ENCODE results near the gene NECAB3.

NECAB3 gene

GRCh38 chr20:33672426-33673113 lies 1.7 kb downstream of the NECAB3 start:
- no peaks in the 10 kb centered on the region for H3K9me3 ChIP-seq (ENCODE audit: control insufficient read depth, insufficient read depth, low read length)
- H3K4me3 ChIP-seq (ENCODE audit: low read depth, low read length), result peak overlapping the region; percentile 72
- H3K36me3 ChIP-seq (ENCODE audit: control insufficient read depth, insufficient read depth, low read length), result peaks cover 19% of the 10 kb centered on the region

GRCh38 chr20:33671573-33672288 lies 2.5 kb downstream of the NECAB3 start:
- H3K36me3 ChIP-seq (ENCODE audit: control insufficient read depth, insufficient read depth, low read length), result peaks cover 11% of the 10 kb centered on the region
- H3K9me3 ChIP-seq (ENCODE audit: control insufficient read depth, insufficient read depth, low read length), result no peaks in the 10 kb centered on the region
- H3K4me1 ChIP-seq (ENCODE audit: control insufficient read depth, insufficient read depth, low read length), result peaks cover 4% of the 10 kb centered on the region
- H3K27me3 ChIP-seq (ENCODE audit: control insufficient read depth, insufficient read depth, low read length), result no peaks in the 10 kb centered on the region
- no peak overlapping the region for H3K9ac ChIP-seq (ENCODE audit: low read depth, low read length)
- no peak overlapping the region for H3K4me3 ChIP-seq (ENCODE audit: low read depth, low read length)

More at GRCh38 chr20:33672426-33673113, 1.7 kb downstream of the NECAB3 start:
- Histone ChIP-seq H3K9ac (ENCODE audit: low read depth, low read length) (no peak overlapping the region), H3K27me3 (ENCODE audit: control insufficient read depth, insufficient read depth, low read length) (no peaks in the 10 kb centered on the region), H3K4me1 (ENCODE audit: control insufficient read depth, insufficient read depth, low read length) (peaks cover 4% of the 10 kb centered on the region)

GRCh38 chr20:33670715-33671499 lies 3.3 kb downstream of the NECAB3 start:
- H3K36me3 ChIP-seq (ENCODE audit: control insufficient read depth, insufficient read depth, low read length), result peaks cover 9% of the 10 kb centered on the region
- H3K4me1 ChIP-seq (ENCODE audit: control insufficient read depth, insufficient read depth, low read length), result peaks cover 8% of the 10 kb centered on the region
- H3K9ac ChIP-seq (ENCODE audit: low read depth, low read length), result no peak overlapping the region
- no peaks in the 10 kb centered on the region for H3K9me3 ChIP-seq (ENCODE audit: control insufficient read depth, insufficient read depth, low read length)
- H3K4me3 ChIP-seq (ENCODE audit: low read depth, low read length), result no peak overlapping the region
- no peaks in the 10 kb centered on the region for H3K27me3 ChIP-seq (ENCODE audit: control insufficient read depth, insufficient read depth, low read length)

- Histone ChIP-seq H3K4me1 (ENCODE audit: control insufficient read depth, insufficient read depth, low read length) (peaks cover 8% of the 10 kb centered on the region), H3K36me3 (ENCODE audit: control insufficient read depth, insufficient read depth, low read length) (peaks cover 9% of the 10 kb centered on the region), H3K27me3 (ENCODE audit: control insufficient read depth, insufficient read depth, low read length) (no peaks in the 10 kb centered on the region), H3K9ac (ENCODE audit: low read depth, low read length) (no peak overlapping the region), H3K4me3 (ENCODE audit: low read depth, low read length) (no peak overlapping the region), H3K9me3 (ENCODE audit: control insufficient read depth, insufficient read depth, low read length) (no peaks in the 10 kb centered on the region)
Measured at GRCh38 chr20:33669873-33670640, 4.2 kb downstream of the NECAB3 start.

- H3K4me1 ChIP-seq (ENCODE audit: control insufficient read depth, insufficient read depth, low read length), result peaks cover 8% of the 10 kb centered on the region
- peaks cover 9% of the 10 kb centered on the region for H3K36me3 ChIP-seq (ENCODE audit: control insufficient read depth, insufficient read depth, low read length)
- H3K9me3 ChIP-seq (ENCODE audit: control insufficient read depth, insufficient read depth, low read length), result no peaks in the 10 kb centered on the region
- H3K9ac ChIP-seq (ENCODE audit: low read depth, low read length), result no peak overlapping the region
- no peak overlapping the region for H3K4me3 ChIP-seq (ENCODE audit: low read depth, low read length)
- no peaks in the 10 kb centered on the region for H3K27me3 ChIP-seq (ENCODE audit: control insufficient read depth, insufficient read depth, low read length)
Measured at GRCh38 chr20:33669224-33669623, 5.0 kb downstream of the NECAB3 start.

- no peaks in the 10 kb centered on the region for H3K27me3 ChIP-seq (ENCODE audit: control insufficient read depth, insufficient read depth, low read length)
- H3K9me3 ChIP-seq (ENCODE audit: control insufficient read depth, insufficient read depth, low read length), result no peaks in the 10 kb centered on the region
- H3K4me3 ChIP-seq (ENCODE audit: low read depth, low read length), result no peak overlapping the region
- H3K9ac ChIP-seq (ENCODE audit: low read depth, low read length), result no peak overlapping the region
- H3K4me1 ChIP-seq (ENCODE audit: control insufficient read depth, insufficient read depth, low read length), result peaks cover 8% of the 10 kb centered on the region
- peaks cover 9% of the 10 kb centered on the region for H3K36me3 ChIP-seq (ENCODE audit: control insufficient read depth, insufficient read depth, low read length)
Measured at GRCh38 chr20:33668466-33669155, 5.6 kb downstream of the NECAB3 start.

- Histone ChIP-seq H3K9ac (ENCODE audit: low read depth, low read length) (peak overlapping the region; percentile 60), H3K36me3 (ENCODE audit: control insufficient read depth, insufficient read depth, low read length) (peaks cover 9% of the 10 kb centered on the region), H3K4me3 (ENCODE audit: low read depth, low read length) (peak overlapping the region; percentile 79), H3K27me3 (ENCODE audit: control insufficient read depth, insufficient read depth, low read length) (no peaks in the 10 kb centered on the region), H3K4me1 (ENCODE audit: control insufficient read depth, insufficient read depth, low read length) (peaks cover 4% of the 10 kb centered on the region), H3K9me3 (ENCODE audit: control insufficient read depth, insufficient read depth, low read length) (no peaks in the 10 kb centered on the region)
Measured at GRCh38 chr20:33667676-33668465, 6.4 kb downstream of the NECAB3 start.

GRCh38 chr20:33667245-33667675 lies 7.0 kb downstream of the NECAB3 start:
- Histone ChIP-seq H3K4me3 (ENCODE audit: low read depth, low read length) (peak overlapping the region; percentile 79), H3K9me3 (ENCODE audit: control insufficient read depth, insufficient read depth, low read length) (no peaks in the 10 kb centered on the region), H3K9ac (ENCODE audit: low read depth, low read length) (peak overlapping the region; percentile 60), H3K4me1 (ENCODE audit: control insufficient read depth, insufficient read depth, low read length) (peaks cover 6% of the 10 kb centered on the region), H3K27me3 (ENCODE audit: control insufficient read depth, insufficient read depth, low read length) (no peaks in the 10 kb centered on the region), H3K36me3 (ENCODE audit: control insufficient read depth, insufficient read depth, low read length) (peaks cover 9% of the 10 kb centered on the region)

GRCh38 chr20:33666293-33667244 lies 7.7 kb downstream of the NECAB3 start, which contains the start of gene ACTL10:
TSS of gene ACTL10 (plus strand) at chr20:33666943. CDS start at chr20:33667498, 555 bp downstream.
- H3K4me1 ChIP-seq (ENCODE audit: control insufficient read depth, insufficient read depth, low read length), result peaks cover 6% of the 10 kb centered on the region
- H3K27me3 ChIP-seq (ENCODE audit: control insufficient read depth, insufficient read depth, low read length), result no peaks in the 10 kb centered on the region
- H3K4me3 ChIP-seq (ENCODE audit: low read depth, low read length), result peak within 1 kb of the TSS; percentile 79
- peaks cover 6% of the 10 kb centered on the region for H3K36me3 ChIP-seq (ENCODE audit: control insufficient read depth, insufficient read depth, low read length)
- H3K9me3 ChIP-seq (ENCODE audit: control insufficient read depth, insufficient read depth, low read length), result no peaks in the 10 kb centered on the region
- H3K9ac ChIP-seq (ENCODE audit: low read depth, low read length), result peak within 1 kb of the TSS; percentile 73
